ENCODE measurements around the gene SERINC1.
A peak's percentile ranks its signal among the peaks of the same experiment; 100 is the strongest.

The SERINC1 gene

GRCh38 chr6:122404444-122404843 lies 67.2 kb downstream of the SERINC1 start:
- CTCF ChIA-PET, result no interaction called here
- DNase-seq (ENCODE audit: low read depth, low spot score), result no peak

GRCh38 chr6:122401104-122401503 lies 70.5 kb downstream of the SERINC1 start:
- no peak overlapping the region for H3K4me3 ChIP-seq (ENCODE audit: low read depth, low read length)
- ChIA-PET POLR2A (no interaction called here), CTCF (interaction anchor here (1.2 to 1.7 kb wide), 5 partner anchors 13 to 131 kb away, joined by 3 to 4 read pairs (median 3); no protein-coding TSS in a partner anchor)
- DNase-seq (ENCODE audit: low read depth, low spot score), result no peak
- no peak for TF ChIP-seq CTCF (IDR thresholded peaks at IDR 0.05; ENCODE audit: insufficient read depth, low read length, missing control alignments)

More at GRCh38 chr6:122404444-122404843, 67.2 kb downstream of the SERINC1 start:
- POLR2A ChIA-PET, result no interaction called here
- no peak for TF ChIP-seq CTCF (IDR thresholded peaks at IDR 0.05; ENCODE audit: insufficient read depth, low read length, missing control alignments)
- no peak overlapping the region for H3K4me3 ChIP-seq (ENCODE audit: low read depth, low read length)

GRCh38 chr6:122400462-122401089 lies 71.0 kb downstream of the SERINC1 start:
- no peak for DNase-seq (ENCODE audit: low read depth, low spot score)
- H3K4me3 ChIP-seq (ENCODE audit: low read depth, low read length), result peak overlapping the region; percentile 92
- ChIA-PET CTCF (interaction anchor here (1.2 to 1.7 kb wide), 3 partner anchors 89 to 131 kb away, joined by 3 to 4 read pairs (median 4); no protein-coding TSS in a partner anchor), POLR2A (no interaction called here)
- TF ChIP-seq CTCF (IDR thresholded peaks at IDR 0.05; ENCODE audit: insufficient read depth, low read length, missing control alignments), result no peak

DNA sequence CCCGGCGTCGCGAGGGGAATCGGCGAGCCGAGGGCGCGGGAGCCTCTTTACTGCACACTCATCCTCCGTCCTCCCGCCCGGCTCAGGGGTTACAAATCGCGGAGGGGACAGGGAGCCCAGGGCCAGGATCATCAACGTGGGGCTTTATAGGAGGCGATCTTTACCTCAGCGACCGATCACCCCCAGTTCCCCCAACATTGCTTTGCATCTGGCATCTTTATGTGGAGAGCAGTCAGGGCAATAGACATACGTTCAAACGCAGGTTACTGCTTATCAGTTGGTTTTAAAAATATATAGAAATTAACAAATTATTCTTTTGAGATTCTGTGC lies 71.5 kb downstream of the SERINC1 start:
- peak overlapping the region; percentile 92 for H3K4me3 ChIP-seq (ENCODE audit: low read depth, low read length)
- ChIA-PET POLR2A (interaction anchor here (1.5 kb wide), 1 partner anchor 71 kb away, joined by 5 read pairs; the partner anchor contains the start of gene SERINC1), CTCF (interaction anchor here (0.9 to 1.5 kb wide), 3 partner anchors 18 to 130 kb away, joined by 3 to 7 read pairs (median 6); no protein-coding TSS in a partner anchor)
- DNase-seq (ENCODE audit: low read depth, low spot score), result no peak
- TF ChIP-seq CTCF (IDR thresholded peaks at IDR 0.05; ENCODE audit: insufficient read depth, low read length, missing control alignments), result no peak

- POLR2A ChIA-PET, result interaction anchor here (0.6 to 1.5 kb wide), 2 partner anchors 36 to 72 kb away, joined by 3 to 5 read pairs; partner anchors contain the start of gene SERINC1
- DNase-seq (ENCODE audit: low read depth, low spot score), result no peak
- TF ChIP-seq CTCF (IDR thresholded peaks at IDR 0.05; ENCODE audit: insufficient read depth, low read length, missing control alignments), result peak; percentile 20
- CTCF ChIA-PET, result interaction anchor here (0.9 to 1.5 kb wide), 4 partner anchors 9 to 131 kb away, joined by 3 to 7 read pairs (median 5); no protein-coding TSS in a partner anchor
- H3K4me3 ChIP-seq (ENCODE audit: low read depth, low read length), result peak within 1 kb of the TSS; percentile 92
Observed at GRCh38 chr6:122399348-122400120, 72.1 kb downstream of the SERINC1 start, which contains the start of gene HSF2. HSF2 (plus strand) TSS chr6:122399652; CDS start chr6:122399738, 86 bp downstream.

GRCh38 chr6:122399055-122399347 lies 72.6 kb downstream of the SERINC1 start:
- POLR2A ChIA-PET, result interaction anchor here (0.6 to 1.5 kb wide), 2 partner anchors 37 to 72 kb away, joined by 3 to 5 read pairs; partner anchors contain the start of gene SERINC1
- peak; percentile 92 for DNase-seq (ENCODE audit: low read depth, low spot score)
- TF ChIP-seq CTCF (IDR thresholded peaks at IDR 0.05; ENCODE audit: insufficient read depth, low read length, missing control alignments), result no peak
- CTCF ChIA-PET, result interaction anchor here (0.9 to 1.5 kb wide), 4 partner anchors 9 to 131 kb away, joined by 3 to 7 read pairs (median 5); no protein-coding TSS in a partner anchor
- peak overlapping the region; percentile 33; the same call in 1 of the 2 replicates for H3K4me3 ChIP-seq (ENCODE audit: low read depth, low read length)
